ENCODE measurements around the gene HERC6. TPM values are rescaled to one million over a fixed set of nuclear protein-coding genes. Genes with fewer than 3 reads are reported as not detected.

HERC6 gene
- total RNA-seq, 1 experiment from 2014 or later: 1.8 TPM

DNA sequence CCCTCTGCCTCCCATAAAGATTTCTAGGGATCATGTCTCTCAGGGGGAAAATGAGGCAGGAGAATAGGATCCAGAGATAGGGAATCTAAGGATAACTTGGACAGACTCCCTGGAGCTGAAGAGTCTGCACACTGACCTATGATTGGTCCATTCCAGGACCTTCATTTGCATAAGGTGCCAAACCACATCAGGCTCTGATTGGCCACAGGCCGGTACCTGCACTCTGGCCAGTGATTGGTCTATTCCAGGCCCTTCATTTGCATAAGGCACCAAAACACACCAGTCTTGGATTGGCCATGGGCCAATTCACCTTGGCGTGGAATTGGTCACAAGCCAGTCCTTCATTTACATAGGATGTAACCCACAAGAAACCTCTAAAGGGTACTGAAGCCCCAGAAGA is 74.3 kb downstream of the HERC6 start:
- Histone ChIP-seq H3K27me3 (ENCODE audit: low read length) (no peaks in the 10 kb centered on the region), H3K36me3 (ENCODE audit: insufficient read depth, low read length) (no peaks in the 10 kb centered on the region), H3K27ac (ENCODE audit: low read length) (no peak overlapping the region), H3K9me3 (ENCODE audit: low read length) (no peaks in the 10 kb centered on the region), H3K9me2 (replicated peaks; ENCODE audit: insufficient read depth, low read length) (no peaks in the 10 kb centered on the region), H3K79me2 (ENCODE audit: low read length) (no peaks in the 10 kb centered on the region), H2AFZ (ENCODE audit: low read length) (no peak overlapping the region), H3K4me2 (ENCODE audit: low read depth, low read length, poor library complexity, severe bottlenecking) (no peak overlapping the region), H4K20me1 (ENCODE audit: insufficient read depth, low read depth, low read length) (no peaks in the 10 kb centered on the region), H3K4me1 (ENCODE audit: low read length) (no peaks in the 10 kb centered on the region), H3K4me3 (ENCODE audit: low read length) (no peak overlapping the region), H3K9ac (ENCODE audit: low read length) (no peak overlapping the region)
- DNase-seq: no peak

GRCh38 chr4:88456670-88457306 is 78.1 kb downstream of the HERC6 start, which contains the start of gene HERC5:
TSS of gene HERC5 (plus strand) at chr4:88457119. CDS start at chr4:88457270, 151 bp downstream.
- H3K9me2 ChIP-seq (replicated peaks; ENCODE audit: insufficient read depth, low read length): no peaks in the 10 kb centered on the region
- no peak within 1 kb of the TSS for H2AFZ ChIP-seq (ENCODE audit: low read length)
- H3K9ac ChIP-seq (ENCODE audit: low read length): no peak within 1 kb of the TSS
- no peak within 1 kb of the TSS for H3K4me3 ChIP-seq (ENCODE audit: low read length)
- H4K20me1 ChIP-seq (ENCODE audit: insufficient read depth, low read depth, low read length): no peaks in the 10 kb centered on the region
- no peak within 1 kb of the TSS for H3K4me2 ChIP-seq (ENCODE audit: low read depth, low read length, poor library complexity, severe bottlenecking)
- H3K36me3 ChIP-seq (ENCODE audit: insufficient read depth, low read length): no peaks in the 10 kb centered on the region
- no peak within 1 kb of the TSS for H3K27ac ChIP-seq (ENCODE audit: low read length)
- H3K9me3 ChIP-seq (ENCODE audit: low read length): no peaks in the 10 kb centered on the region
- no peaks in the 10 kb centered on the region; the same call in 1 of the 2 replicates for H3K27me3 ChIP-seq (ENCODE audit: low read length)
- H3K79me2 ChIP-seq (ENCODE audit: low read length): no peaks in the 10 kb centered on the region
- no peak for DNase-seq
- H3K4me1 ChIP-seq (ENCODE audit: low read length): no peaks in the 10 kb centered on the region

DNA sequence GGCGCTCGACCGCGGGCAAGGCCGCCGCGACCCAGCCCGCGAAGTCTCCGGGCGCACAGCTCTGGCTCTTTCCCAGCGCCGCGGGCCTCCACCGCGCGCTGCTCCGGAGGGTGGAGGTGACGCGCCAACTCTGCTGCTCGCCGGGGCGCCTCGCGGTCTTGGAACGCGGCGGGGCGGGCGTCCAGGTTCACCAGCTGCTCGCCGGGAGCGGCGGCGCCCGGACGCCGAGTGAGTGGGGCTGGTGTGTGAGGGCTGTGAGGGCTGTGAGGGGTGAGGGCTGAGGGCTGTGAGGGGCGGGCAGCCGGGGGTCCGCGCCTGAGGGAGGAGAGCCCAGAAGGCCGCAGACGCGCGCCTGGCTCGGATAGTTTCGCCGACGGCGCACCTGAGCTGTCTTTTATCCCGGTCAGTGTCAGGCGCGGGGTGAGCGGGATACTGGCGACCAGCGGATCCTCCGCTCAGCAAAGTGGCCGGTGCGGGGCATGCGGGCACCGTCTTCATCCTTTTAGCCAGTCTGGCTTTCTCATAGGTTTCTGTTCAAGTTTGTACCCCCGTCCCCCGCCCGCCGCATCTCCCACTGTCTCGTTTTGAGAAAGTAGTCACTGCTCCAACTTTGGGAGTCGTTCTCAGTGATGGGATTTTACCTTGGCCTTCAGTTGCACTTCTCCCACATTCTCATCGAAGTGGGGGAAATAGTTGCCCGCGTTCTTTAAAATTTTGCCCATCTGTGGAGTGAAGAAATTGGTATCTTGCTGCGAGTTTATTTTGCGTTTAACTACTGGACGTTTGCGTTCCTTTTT is 78.9 kb downstream of the HERC6 start:
- H3K4me3 ChIP-seq (ENCODE audit: low read length): no peak overlapping the region
- H3K9me2 ChIP-seq (replicated peaks; ENCODE audit: insufficient read depth, low read length): no peaks in the 10 kb centered on the region
- no peak overlapping the region for H3K9ac ChIP-seq (ENCODE audit: low read length)
- H2AFZ ChIP-seq (ENCODE audit: low read length): no peak overlapping the region
- H3K4me1 ChIP-seq (ENCODE audit: low read length): no peaks in the 10 kb centered on the region
- H3K9me3 ChIP-seq (ENCODE audit: low read length): no peaks in the 10 kb centered on the region
- no peaks in the 10 kb centered on the region for H4K20me1 ChIP-seq (ENCODE audit: insufficient read depth, low read depth, low read length)
- H3K27me3 ChIP-seq (ENCODE audit: low read length): no peaks in the 10 kb centered on the region; the same call in 1 of the 2 replicates
- H3K4me2 ChIP-seq (ENCODE audit: low read depth, low read length, poor library complexity, severe bottlenecking): no peak overlapping the region
- H3K79me2 ChIP-seq (ENCODE audit: low read length): no peaks in the 10 kb centered on the region
- H3K27ac ChIP-seq (ENCODE audit: low read length): no peak overlapping the region
- H3K36me3 ChIP-seq (ENCODE audit: insufficient read depth, low read length): no peaks in the 10 kb centered on the region
- DNase-seq: no peak

GRCh38 chr4:88458104-88458740 is 79.6 kb downstream of the HERC6 start:
- no peaks in the 10 kb centered on the region; the same call in 1 of the 2 replicates for H3K27me3 ChIP-seq (ENCODE audit: low read length)
- H3K9me2 ChIP-seq (replicated peaks; ENCODE audit: insufficient read depth, low read length): no peaks in the 10 kb centered on the region
- no peaks in the 10 kb centered on the region for H3K36me3 ChIP-seq (ENCODE audit: insufficient read depth, low read length)
- no peaks in the 10 kb centered on the region for H3K4me1 ChIP-seq (ENCODE audit: low read length)
- H3K9me3 ChIP-seq (ENCODE audit: low read length): no peaks in the 10 kb centered on the region
- H4K20me1 ChIP-seq (ENCODE audit: insufficient read depth, low read depth, low read length): no peaks in the 10 kb centered on the region
- H2AFZ ChIP-seq (ENCODE audit: low read length): no peak overlapping the region
- no peak overlapping the region for H3K9ac ChIP-seq (ENCODE audit: low read length)
- no peak for DNase-seq
- H3K4me3 ChIP-seq (ENCODE audit: low read length): no peak overlapping the region
- H3K79me2 ChIP-seq (ENCODE audit: low read length): no peaks in the 10 kb centered on the region
- H3K27ac ChIP-seq (ENCODE audit: low read length): no peak overlapping the region
- H3K4me2 ChIP-seq (ENCODE audit: low read depth, low read length, poor library complexity, severe bottlenecking): no peak overlapping the region

GRCh38 chr4:88465653-88466192 is 87.1 kb downstream of the HERC6 start:
- no peak for DNase-seq
- Histone ChIP-seq H3K4me1 (ENCODE audit: low read length) (no peaks in the 10 kb centered on the region), H3K4me3 (ENCODE audit: low read length) (no peak overlapping the region), H4K20me1 (ENCODE audit: insufficient read depth, low read depth, low read length) (no peaks in the 10 kb centered on the region), H3K4me2 (ENCODE audit: low read depth, low read length, poor library complexity, severe bottlenecking) (no peak overlapping the region), H3K79me2 (ENCODE audit: low read length) (no peaks in the 10 kb centered on the region), H3K27me3 (ENCODE audit: low read length) (no peaks in the 10 kb centered on the region), H2AFZ (ENCODE audit: low read length) (no peak overlapping the region), H3K36me3 (ENCODE audit: insufficient read depth, low read length) (no peaks in the 10 kb centered on the region), H3K27ac (ENCODE audit: low read length) (no peak overlapping the region), H3K9me3 (ENCODE audit: low read length) (no peaks in the 10 kb centered on the region), H3K9me2 (replicated peaks; ENCODE audit: insufficient read depth, low read length) (no peaks in the 10 kb centered on the region), H3K9ac (ENCODE audit: low read length) (no peak overlapping the region)

DNA sequence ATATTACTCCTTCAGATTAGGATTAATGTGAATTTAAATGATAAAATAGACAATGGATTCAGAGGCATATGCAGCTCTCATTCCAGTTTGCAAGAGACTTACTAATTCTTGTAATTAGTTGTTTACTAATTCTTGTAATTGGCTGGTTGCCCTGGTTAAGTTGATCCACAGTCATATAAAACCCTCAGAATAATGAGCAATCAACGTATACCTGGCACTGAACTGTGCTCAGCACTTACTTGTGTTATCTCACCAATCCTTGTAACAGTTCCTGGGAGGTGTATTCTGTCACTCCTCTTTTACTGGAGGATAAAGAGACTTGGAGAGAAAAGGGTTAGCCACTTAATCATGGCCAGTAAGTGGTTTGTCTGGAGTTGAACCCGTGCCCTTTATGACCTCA is 88.7 kb downstream of the HERC6 start:
- H3K4me2 ChIP-seq (ENCODE audit: low read depth, low read length, poor library complexity, severe bottlenecking): no peak overlapping the region
- H3K4me1 ChIP-seq (ENCODE audit: low read length): no peaks in the 10 kb centered on the region
- H3K27ac ChIP-seq (ENCODE audit: low read length): no peak overlapping the region
- H3K27me3 ChIP-seq (ENCODE audit: low read length): no peaks in the 10 kb centered on the region
- H4K20me1 ChIP-seq (ENCODE audit: insufficient read depth, low read depth, low read length): no peaks in the 10 kb centered on the region
- no peaks in the 10 kb centered on the region for H3K9me3 ChIP-seq (ENCODE audit: low read length)
- no peak for DNase-seq
- no peaks in the 10 kb centered on the region for H3K79me2 ChIP-seq (ENCODE audit: low read length)
- no peak overlapping the region for H2AFZ ChIP-seq (ENCODE audit: low read length)
- H3K4me3 ChIP-seq (ENCODE audit: low read length): no peak overlapping the region
- H3K9me2 ChIP-seq (replicated peaks; ENCODE audit: insufficient read depth, low read length): no peaks in the 10 kb centered on the region
- no peak overlapping the region for H3K9ac ChIP-seq (ENCODE audit: low read length)
- no peaks in the 10 kb centered on the region for H3K36me3 ChIP-seq (ENCODE audit: insufficient read depth, low read length)

DNA sequence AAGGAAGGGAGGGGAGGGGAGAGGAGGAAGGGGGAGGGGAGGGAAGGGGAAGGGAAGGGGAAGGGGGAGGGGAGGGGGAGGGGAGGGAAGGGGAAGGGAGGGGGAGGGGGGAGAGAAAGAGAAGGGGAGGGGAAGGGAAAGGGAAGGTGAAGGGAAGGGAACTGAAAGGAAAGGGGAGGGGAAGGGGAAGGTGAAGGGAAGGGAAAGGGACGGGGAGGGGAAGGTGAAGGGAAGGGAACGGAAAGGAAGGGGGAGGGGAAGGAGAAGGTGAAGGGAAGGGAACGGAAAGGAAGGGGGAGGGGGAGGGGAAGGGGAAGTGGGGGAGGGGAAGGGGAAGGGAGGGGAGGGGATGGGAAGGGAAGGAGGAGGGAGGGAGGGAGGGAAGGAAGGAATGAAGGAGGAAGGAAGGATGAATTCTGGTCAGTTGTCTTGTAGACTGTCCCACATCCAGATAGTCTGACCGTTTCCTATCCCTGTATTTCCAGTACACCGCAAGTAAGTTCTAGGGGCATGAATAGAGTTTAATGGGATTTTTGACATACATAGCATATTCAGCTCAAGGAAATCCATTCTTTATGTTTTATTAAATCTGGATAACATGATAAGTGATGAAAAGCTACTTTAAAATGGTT is 98.7 kb downstream of the HERC6 start:
- no peak for DNase-seq
- H3K79me2 ChIP-seq (ENCODE audit: low read length): no peaks in the 10 kb centered on the region
- no peak overlapping the region for H2AFZ ChIP-seq (ENCODE audit: low read length)
- H3K4me2 ChIP-seq (ENCODE audit: low read depth, low read length, poor library complexity, severe bottlenecking): no peak overlapping the region
- H3K27me3 ChIP-seq (ENCODE audit: low read length): no peaks in the 10 kb centered on the region
- H4K20me1 ChIP-seq (ENCODE audit: insufficient read depth, low read depth, low read length): no peaks in the 10 kb centered on the region
- H3K9ac ChIP-seq (ENCODE audit: low read length): no peak overlapping the region
- H3K36me3 ChIP-seq (ENCODE audit: insufficient read depth, low read length): no peaks in the 10 kb centered on the region
- no peak overlapping the region for H3K4me3 ChIP-seq (ENCODE audit: low read length)
- no peaks in the 10 kb centered on the region for H3K4me1 ChIP-seq (ENCODE audit: low read length)
- H3K27ac ChIP-seq (ENCODE audit: low read length): no peak overlapping the region
- H3K9me3 ChIP-seq (ENCODE audit: low read length): no peaks in the 10 kb centered on the region
- H3K9me2 ChIP-seq (replicated peaks; ENCODE audit: insufficient read depth, low read length): no peaks in the 10 kb centered on the region

GRCh38 chr4:88478247-88478646 is 99.6 kb downstream of the HERC6 start:
- Histone ChIP-seq H3K4me1 (ENCODE audit: low read length) (no peaks in the 10 kb centered on the region), H3K9ac (ENCODE audit: low read length) (no peak overlapping the region), H3K9me3 (ENCODE audit: low read length) (no peaks in the 10 kb centered on the region), H3K4me2 (ENCODE audit: low read depth, low read length, poor library complexity, severe bottlenecking) (no peak overlapping the region), H3K9me2 (replicated peaks; ENCODE audit: insufficient read depth, low read length) (no peaks in the 10 kb centered on the region), H3K27ac (ENCODE audit: low read length) (no peak overlapping the region), H3K79me2 (ENCODE audit: low read length) (no peaks in the 10 kb centered on the region), H3K27me3 (ENCODE audit: low read length) (no peaks in the 10 kb centered on the region), H3K4me3 (ENCODE audit: low read length) (no peak overlapping the region), H2AFZ (ENCODE audit: low read length) (no peak overlapping the region), H4K20me1 (ENCODE audit: insufficient read depth, low read depth, low read length) (no peaks in the 10 kb centered on the region), H3K36me3 (ENCODE audit: insufficient read depth, low read length) (no peaks in the 10 kb centered on the region)
- DNase-seq: no peak

All from Karpas-422 (cell line).